Dermis microvascular lymphatic vessel endothelial cell (primary cell): ENCODE results near the gene HMCN1. TPM values are rescaled to one million over a fixed set of nuclear protein-coding genes. Genes with fewer than 3 reads are reported as not detected.

Experiments used
- DNase-seq, 2 donors: peaks; one replicate each; pipeline versions ENCODE4 v3.0.0 to v3.0.0-alpha.2; 2010; ENCODE audit warnings: low read depth in 2 of 2
- total RNA-seq: library from RNA; depleted of rRNA; stranded (reverse); fragments of >200 nt; gene quantifications from 2 replicates; pipeline ENCODE4 v1.2.1, GENCODE V29; 2014

The HMCN1 gene
- total RNA-seq, 1 donor from 2014 or later, result 4.0 TPM

DNA sequence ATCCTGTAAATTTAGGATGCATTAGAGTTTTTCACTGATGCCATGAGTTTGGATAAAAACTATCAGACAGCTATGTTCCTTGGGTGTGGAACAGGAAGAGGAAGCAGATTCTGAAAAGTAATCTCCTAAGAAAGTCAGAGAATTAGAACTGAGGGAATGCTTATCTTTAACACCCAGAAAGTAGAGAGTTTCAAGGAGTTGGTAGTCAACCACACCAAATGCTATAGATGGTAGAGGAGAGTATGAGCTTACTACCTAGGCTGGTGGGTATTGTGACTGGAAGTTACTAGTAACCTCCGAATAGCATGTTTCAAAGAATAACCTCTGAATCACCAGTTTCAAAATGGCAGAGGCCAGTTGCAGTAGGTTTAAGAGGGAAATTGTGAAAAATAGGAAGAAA is 288.0 kb downstream of the HMCN1 start:
- no peak for DNase-seq

GRCh38 chr1:186026946-186027345 is 292.8 kb downstream of the HMCN1 start:
- DNase-seq, result no peak

DNA sequence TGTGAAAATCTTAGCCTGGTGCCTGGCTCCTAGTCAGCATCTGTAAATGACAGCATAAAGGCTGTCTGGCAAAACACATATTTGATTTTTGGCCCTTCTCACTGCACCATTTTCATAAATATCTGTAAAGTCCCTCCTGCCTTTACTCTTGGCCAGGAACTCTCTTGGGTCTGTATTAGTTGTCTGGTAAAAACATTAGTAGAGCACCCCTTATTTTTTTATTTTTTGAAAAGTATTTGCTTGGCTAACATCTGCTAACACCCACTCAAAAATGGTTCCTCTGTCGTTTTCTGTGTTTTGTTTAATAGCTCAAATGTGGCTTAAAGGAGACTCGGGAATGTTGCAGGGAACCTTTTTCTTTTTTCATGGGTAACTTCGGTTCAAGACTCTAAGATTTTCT is 293.4 kb downstream of the HMCN1 start:
- no peak for DNase-seq

DNA sequence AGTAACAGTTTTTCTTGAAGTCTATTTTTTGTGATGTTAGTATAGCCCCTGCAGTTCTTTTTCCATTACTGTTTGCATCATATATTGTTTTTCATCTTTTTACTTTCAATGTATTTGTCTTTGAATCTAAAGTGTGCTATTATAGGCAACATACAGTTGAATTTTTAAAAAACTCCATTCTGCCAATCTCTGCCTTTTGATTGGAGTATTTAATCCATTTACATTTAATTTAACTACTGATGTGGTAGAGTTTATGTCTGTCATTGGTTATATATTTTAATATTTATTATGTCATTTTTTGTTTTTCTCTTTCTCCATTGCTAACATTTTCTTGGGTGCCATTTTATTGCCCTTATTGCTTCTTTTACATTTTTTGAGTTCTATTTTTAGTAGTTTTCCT is 296.3 kb downstream of the HMCN1 start:
- no peak for DNase-seq

- DNase-seq, result peak in 1 of 2 donors; percentile 36
Measured at GRCh38 chr1:186033847-186034271, 299.7 kb downstream of the HMCN1 start.

DNA sequence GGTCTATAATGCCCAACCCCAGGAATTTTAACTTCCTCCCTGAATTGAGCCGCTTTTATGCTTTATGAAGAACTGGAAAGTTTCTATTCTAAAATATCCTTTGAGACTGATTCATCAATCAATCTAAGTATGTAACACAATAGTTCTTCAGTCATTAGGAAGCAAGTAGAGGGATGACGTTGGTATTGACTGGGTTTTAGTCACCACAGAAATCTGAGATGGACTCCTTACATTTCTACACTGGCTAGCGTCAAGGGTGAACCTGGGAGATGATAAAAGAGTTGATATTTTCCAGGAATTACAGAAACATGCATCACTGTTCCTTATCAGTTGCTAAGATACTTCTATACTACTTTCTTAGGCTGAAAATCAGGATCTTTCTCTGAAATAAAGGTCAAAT is 308.0 kb downstream of the HMCN1 start:
- no peak for DNase-seq

DNA sequence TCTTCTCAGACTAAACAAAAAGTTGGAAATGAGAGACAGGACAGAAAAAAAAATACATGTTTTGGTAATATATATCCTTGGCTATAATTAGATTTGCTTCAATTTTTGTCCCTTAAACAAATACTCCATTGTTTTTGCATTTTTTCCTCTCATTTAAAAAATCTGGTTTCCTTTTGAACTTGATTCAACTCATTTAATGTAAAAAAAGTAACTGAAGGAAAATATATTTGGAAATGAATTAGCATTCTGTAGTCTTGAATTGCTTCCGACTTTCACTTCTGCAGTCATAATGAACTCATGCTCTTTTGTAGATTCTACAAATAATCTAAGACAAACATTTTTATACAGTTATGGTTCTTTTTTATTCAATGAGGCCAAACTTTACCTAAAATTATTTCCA is 309.1 kb downstream of the HMCN1 start:
- DNase-seq, result no peak

DNA sequence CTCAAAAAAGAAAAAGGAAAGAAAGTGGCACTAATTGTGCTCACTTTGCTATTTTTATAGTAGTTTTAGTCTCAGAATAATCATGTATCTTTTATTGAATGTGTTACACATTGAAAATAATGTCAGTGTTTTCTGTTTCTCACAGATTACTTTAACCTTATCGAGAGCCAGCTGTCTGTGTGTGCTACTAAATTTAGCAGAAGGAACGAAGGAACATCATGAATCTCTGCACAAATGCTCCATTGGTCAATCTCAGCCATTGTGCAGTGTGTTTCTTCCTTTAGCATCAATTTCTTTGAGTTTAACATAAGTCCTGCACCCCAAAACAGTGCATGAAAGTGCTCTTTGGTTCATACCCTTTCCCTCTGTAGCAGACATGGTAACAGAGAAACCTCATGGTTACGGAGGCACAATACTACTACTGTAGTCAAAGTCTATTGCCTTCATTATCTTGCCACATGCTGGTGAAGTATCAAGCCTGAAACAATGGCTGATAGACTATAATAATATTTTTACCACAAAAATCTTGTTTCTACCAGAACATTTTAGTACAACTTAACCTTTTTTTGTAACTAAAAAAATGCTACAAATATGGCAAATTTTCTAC is 310.0 kb downstream of the HMCN1 start:
- DNase-seq, result no peak

- DNase-seq, result no peak
Measured at GRCh38 chr1:186046437-186047211, 312.4 kb downstream of the HMCN1 start.

GRCh38 chr1:186050360-186050759 is 316.2 kb downstream of the HMCN1 start:
- no peak for DNase-seq

DNA sequence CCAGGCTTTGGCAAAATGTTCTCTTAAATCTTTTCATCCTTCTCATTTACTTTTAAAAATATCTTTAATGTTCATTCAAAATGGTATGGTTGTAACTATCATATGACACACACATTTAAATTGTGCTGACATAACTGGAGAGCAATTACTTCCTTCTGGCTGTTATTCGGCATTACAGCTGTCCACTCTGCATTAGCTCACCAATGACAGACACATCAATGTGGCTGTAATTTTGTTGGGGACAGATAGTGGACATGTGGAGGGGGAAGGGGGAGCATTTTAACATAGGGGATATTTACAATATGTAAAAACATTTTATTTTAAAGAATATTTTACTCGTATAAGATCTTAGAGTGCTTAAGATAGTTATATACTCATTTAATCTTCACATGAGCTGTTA is 319.8 kb downstream of the HMCN1 start:
- no peak for DNase-seq

GRCh38 chr1:186054932-186055331 is 320.7 kb downstream of the HMCN1 start:
- DNase-seq, result no peak

- DNase-seq, result no peak
Measured at GRCh38 chr1:186055846-186056245, 321.7 kb downstream of the HMCN1 start.

DNA sequence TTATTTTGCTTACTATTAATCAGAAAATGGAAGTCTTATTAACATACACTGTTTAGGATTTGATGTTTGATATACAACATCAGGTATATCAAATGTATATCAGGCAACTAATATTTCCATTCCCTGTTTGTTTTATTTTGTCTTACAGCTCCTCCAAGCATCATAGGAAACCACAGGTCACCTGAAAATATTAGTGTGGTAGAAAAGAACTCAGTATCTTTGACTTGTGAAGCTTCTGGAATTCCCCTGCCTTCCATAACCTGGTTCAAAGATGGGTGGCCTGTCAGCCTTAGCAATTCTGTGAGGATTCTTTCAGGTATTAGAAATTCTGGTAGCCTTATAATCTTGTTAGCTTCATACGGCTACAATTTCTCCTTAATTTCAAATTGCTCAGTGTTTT is 322.9 kb downstream of the HMCN1 start:
- no peak for DNase-seq

DNA sequence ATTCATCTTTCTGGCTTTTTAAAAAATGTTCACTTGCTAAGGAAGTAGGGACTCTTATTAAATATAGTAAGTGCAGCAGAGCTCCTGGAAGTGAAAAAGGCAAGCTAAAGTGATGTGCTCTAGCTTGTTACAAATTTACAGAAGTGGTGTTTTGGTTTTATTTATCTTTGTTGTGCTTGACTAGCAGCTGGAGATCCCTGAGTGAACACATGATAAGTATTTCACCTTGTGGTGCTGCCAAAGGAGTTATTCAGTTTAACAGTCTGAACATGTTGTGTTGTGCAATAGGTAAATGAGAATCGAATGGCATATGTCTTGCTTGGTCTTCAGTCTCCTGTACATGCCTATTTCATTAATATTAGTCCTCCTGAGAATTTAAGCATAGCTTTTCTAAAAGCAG is 325.1 kb downstream of the HMCN1 start:
- no peak for DNase-seq

GRCh38 chr1:186059752-186060151 is 325.6 kb downstream of the HMCN1 start:
- no peak for DNase-seq

- no peak for DNase-seq
Measured at GRCh38 chr1:186060226-186060625, 326.0 kb downstream of the HMCN1 start.

DNA sequence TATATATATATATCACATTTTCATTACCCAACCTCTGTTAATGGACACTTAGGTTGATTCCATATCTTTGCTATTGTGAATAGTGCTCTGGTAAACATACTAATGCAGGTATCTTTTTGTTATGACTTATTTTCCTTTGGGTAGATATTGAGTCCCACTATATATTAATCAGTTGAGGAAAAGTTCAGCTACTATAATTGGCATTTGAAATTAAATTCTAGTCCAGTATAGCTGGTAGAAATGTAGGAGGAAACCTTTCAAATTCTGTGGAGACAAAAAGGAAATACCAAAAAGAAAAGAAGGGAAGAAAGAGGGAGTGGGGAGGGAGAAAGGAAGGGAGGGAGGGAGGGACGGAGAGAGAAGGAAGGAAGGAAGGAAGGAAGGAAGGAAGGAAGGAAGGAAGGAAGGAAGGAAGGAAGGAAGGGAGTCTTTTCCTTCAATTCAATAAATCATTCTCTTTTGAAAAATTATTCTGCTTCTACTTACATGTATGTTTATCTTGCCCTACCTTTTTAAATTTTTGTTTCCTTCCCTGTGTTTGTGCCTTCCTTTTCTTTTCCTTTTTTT is 329.0 kb downstream of the HMCN1 start:
- no peak for DNase-seq

- no peak for DNase-seq
Measured at GRCh38 chr1:186066411-186066810, 332.2 kb downstream of the HMCN1 start.

DNA sequence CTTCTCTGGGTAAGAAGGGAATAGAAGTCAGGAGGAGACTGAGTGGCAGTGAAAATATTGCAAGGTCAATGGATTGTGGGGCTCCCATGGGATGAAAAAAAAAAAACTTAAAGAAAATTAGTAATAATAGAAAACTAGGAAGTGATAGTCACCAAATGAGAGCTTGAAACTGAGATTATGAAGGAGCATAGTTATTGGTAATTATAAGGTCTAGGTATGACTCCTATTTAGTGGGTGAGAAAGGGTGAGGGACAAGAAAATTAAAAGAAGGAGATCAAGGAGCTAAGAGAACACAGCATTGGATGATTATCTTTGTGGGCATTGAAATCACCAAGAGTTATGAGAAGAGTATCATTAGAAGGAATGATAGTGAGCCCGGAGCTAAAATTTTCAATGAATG is 339.5 kb downstream of the HMCN1 start:
- DNase-seq, result no peak

- DNase-seq, result no peak
Measured at GRCh38 chr1:186076006-186076405, 341.8 kb downstream of the HMCN1 start.

DNA sequence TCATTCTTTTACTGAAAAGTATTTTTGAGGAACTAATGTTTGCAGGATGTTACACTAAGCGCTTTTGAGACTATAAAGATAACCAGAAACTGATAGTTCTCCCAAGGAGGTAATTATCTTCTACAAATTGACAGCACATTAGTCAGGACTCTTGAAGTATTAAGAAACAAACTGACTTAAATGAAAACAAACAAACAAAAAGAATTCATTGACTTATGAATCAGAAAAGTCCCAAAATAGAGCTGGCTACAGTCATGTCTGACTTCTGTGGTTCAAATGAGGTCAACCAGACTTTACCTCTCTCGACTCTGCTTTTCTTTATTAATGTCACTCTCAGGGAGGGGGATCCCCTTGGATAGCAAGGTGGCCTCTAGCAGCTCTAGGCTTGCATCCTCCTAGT is 344.1 kb downstream of the HMCN1 start:
- no peak for DNase-seq

GRCh38 chr1:186079084-186079684 is 345.0 kb downstream of the HMCN1 start:
- DNase-seq, result peak in 1 of 2 donors; percentile 31
